Measurements from ENCODE around the gene TIGIT. TPM values are rescaled to one million over a fixed set of nuclear protein-coding genes. Genes with fewer than 3 reads are reported as not detected.
A peak's percentile ranks its signal among the peaks of the same experiment; 100 is the strongest.

Gene TIGIT
- total RNA-seq, 1 experiment from 2014 or later = not detected

- no TSS peak for BruUV-seq (replicated peaks)
- Histone ChIP-seq H2AFZ (no peak overlapping the region), H3K4me2 (no peak overlapping the region), H3K9me2 (ENCODE audit: insufficient read depth) (no peaks in the 10 kb centered on the region), H3K4me1 (replicated peaks; ENCODE audit: insufficient read depth) (no peaks in the 10 kb centered on the region), H3K36me3 (ENCODE audit: low read depth) (no peaks in the 10 kb centered on the region), H3K27me3 (ENCODE audit: insufficient read depth, low read depth) (no peaks in the 10 kb centered on the region), H4K20me1 (ENCODE audit: insufficient read depth) (no peaks in the 10 kb centered on the region), H3K79me2 (ENCODE audit: low read depth) (no peaks in the 10 kb centered on the region), H3K27ac (no peak overlapping the region), H3K9me3 (ENCODE audit: insufficient read depth, low read depth) (no peaks in the 10 kb centered on the region), H3K4me3 (no peak overlapping the region), H3F3A (ENCODE audit: insufficient read depth, low read depth) (no peaks in the 10 kb centered on the region)
- TF ChIP-seq CTCF (conservative IDR thresholded peaks at IDR 0.05) (no peak), EZH2 (IDR thresholded peaks at IDR 0.05; ENCODE audit: low read depth) (no peak)
- ChIA-PET POLR2A (ENCODE audit: unreplicated experiment) (no interaction called here), CTCF (no interaction called here)
- no peak for DNase-seq
- intact Hi-C loops (cut with micrococcal nuclease; ENCODE audit: unreplicated experiment) = no loop called here
These were observed 14.5 kb downstream of the TIGIT start for GRCh38 chr3:114308377-114308776.

- POLR2A ChIA-PET (ENCODE audit: unreplicated experiment) = no interaction called here
- intact Hi-C loops (cut with micrococcal nuclease; ENCODE audit: unreplicated experiment) = no loop called here
- Histone ChIP-seq H3K36me3 (ENCODE audit: low read depth) (no peaks in the 10 kb centered on the region), H3K4me2 (no peak overlapping the region), H3K27me3 (ENCODE audit: insufficient read depth, low read depth) (no peaks in the 10 kb centered on the region), H4K20me1 (ENCODE audit: insufficient read depth) (no peaks in the 10 kb centered on the region), H2AFZ (no peak overlapping the region), H3K27ac (no peak overlapping the region), H3K79me2 (ENCODE audit: low read depth) (no peaks in the 10 kb centered on the region), H3K4me1 (replicated peaks; ENCODE audit: insufficient read depth) (no peaks in the 10 kb centered on the region), H3K9me2 (ENCODE audit: insufficient read depth) (no peaks in the 10 kb centered on the region), H3K4me3 (no peak overlapping the region), H3F3A (ENCODE audit: insufficient read depth, low read depth) (no peaks in the 10 kb centered on the region), H3K9me3 (ENCODE audit: insufficient read depth, low read depth) (no peaks in the 10 kb centered on the region)
- CTCF ChIA-PET = no interaction called here
- TF ChIP-seq CTCF (conservative IDR thresholded peaks at IDR 0.05) (no peak), EZH2 (IDR thresholded peaks at IDR 0.05; ENCODE audit: low read depth) (no peak)
- DNase-seq = no peak
- BruUV-seq (replicated peaks) = no TSS peak
These were observed 15.0 kb downstream of the TIGIT start for GRCh38 chr3:114308830-114309229.

- H3F3A ChIP-seq (ENCODE audit: insufficient read depth, low read depth) = no peaks in the 10 kb centered on the region
- no peaks in the 10 kb centered on the region for H3K9me3 ChIP-seq (ENCODE audit: insufficient read depth, low read depth)
- no peaks in the 10 kb centered on the region for H3K27me3 ChIP-seq (ENCODE audit: insufficient read depth, low read depth)
- intact Hi-C loops (cut with micrococcal nuclease; ENCODE audit: unreplicated experiment) = no loop called here
- H3K79me2 ChIP-seq (ENCODE audit: low read depth) = no peaks in the 10 kb centered on the region
- H3K4me1 ChIP-seq (replicated peaks; ENCODE audit: insufficient read depth) = no peaks in the 10 kb centered on the region
- no peaks in the 10 kb centered on the region for H4K20me1 ChIP-seq (ENCODE audit: insufficient read depth)
- H3K4me2 ChIP-seq = no peak overlapping the region
- DNase-seq = no peak
- H3K9me2 ChIP-seq (ENCODE audit: insufficient read depth) = no peaks in the 10 kb centered on the region
- BruUV-seq (replicated peaks) = TSS peak; percentile 9
- no peak for TF ChIP-seq EZH2 (IDR thresholded peaks at IDR 0.05; ENCODE audit: low read depth)
- no peak for TF ChIP-seq CTCF (conservative IDR thresholded peaks at IDR 0.05)
- CTCF ChIA-PET = no interaction called here
- no peak overlapping the region for H3K27ac ChIP-seq
- POLR2A ChIA-PET (ENCODE audit: unreplicated experiment) = no interaction called here
- no peak overlapping the region for H3K4me3 ChIP-seq
- H3K36me3 ChIP-seq (ENCODE audit: low read depth) = no peaks in the 10 kb centered on the region
- no peak overlapping the region for H2AFZ ChIP-seq
These were observed 16.9 kb downstream of the TIGIT start for GRCh38 chr3:114310695-114311094.

Data from PC-9 (cell line).